HG02759 (cell line): ENCODE data around the gene CMYA5.

Experiments used
- ATAC-seq: cut with Tn5 transposase; IDR thresholded peaks from one replicate; pipeline ENCODE4 v1.9.1; 2021; ENCODE audit warnings: mild to moderate bottlenecking, moderate library complexity; ENCODE audit not compliant: unreplicated experiment

CMYA5 gene

GRCh38 chr5:79793304-79793703 lies 103.7 kb downstream of the CMYA5 start:
- no peak for ATAC-seq

- ATAC-seq = no peak
These were observed 104.1 kb downstream of the CMYA5 start for GRCh38 chr5:79793722-79794121.

- ATAC-seq = no peak
These were observed 104.7 kb downstream of the CMYA5 start for GRCh38 chr5:79794347-79794746.

GRCh38 chr5:79795764-79796398 lies 106.2 kb downstream of the CMYA5 start:
- no peak for ATAC-seq

- ATAC-seq = no peak
These were observed 109.4 kb downstream of the CMYA5 start for GRCh38 chr5:79798893-79799590.

GRCh38 chr5:79800979-79801827 lies 111.6 kb downstream of the CMYA5 start:
- ATAC-seq = no peak

- ATAC-seq = no peak
These were observed 112.8 kb downstream of the CMYA5 start for GRCh38 chr5:79802406-79802805.

GRCh38 chr5:79803007-79803406 lies 113.4 kb downstream of the CMYA5 start:
- ATAC-seq = no peak

GRCh38 chr5:79806741-79807140 lies 117.1 kb downstream of the CMYA5 start:
- no peak for ATAC-seq

GRCh38 chr5:79809743-79810142 lies 120.1 kb downstream of the CMYA5 start:
- no peak for ATAC-seq

GRCh38 chr5:79811081-79811480 lies 121.4 kb downstream of the CMYA5 start:
- ATAC-seq = no peak

GRCh38 chr5:79811904-79812303 lies 122.3 kb downstream of the CMYA5 start:
- ATAC-seq = no peak

- ATAC-seq = no peak
These were observed 125.1 kb downstream of the CMYA5 start for GRCh38 chr5:79814699-79815098.

GRCh38 chr5:79816014-79816413 lies 126.4 kb downstream of the CMYA5 start:
- ATAC-seq = no peak

GRCh38 chr5:79820648-79821047 lies 131.0 kb downstream of the CMYA5 start:
- no peak for ATAC-seq

- no peak for ATAC-seq
These were observed 134.8 kb downstream of the CMYA5 start for GRCh38 chr5:79824444-79824843.

GRCh38 chr5:79825802-79826201 lies 136.2 kb downstream of the CMYA5 start:
- no peak for ATAC-seq

GRCh38 chr5:79827159-79827629 lies 137.6 kb downstream of the CMYA5 start:
- no peak for ATAC-seq

GRCh38 chr5:79829260-79829659 lies 139.6 kb downstream of the CMYA5 start:
- no peak for ATAC-seq

GRCh38 chr5:79831381-79832309 lies 142.0 kb downstream of the CMYA5 start:
- ATAC-seq = no peak

GRCh38 chr5:79832911-79833310 lies 143.3 kb downstream of the CMYA5 start:
- no peak for ATAC-seq
